GM12892 (cell line): Measurements from ENCODE around the gene ATRN.

Experiments used
- POLR2A ChIP-seq: IDR thresholded peaks from 2 replicates; pipeline ENCODE4 v1.6.1; 2011; ENCODE audit warnings: low read depth, low read length, control low read depth
- POLR2AphosphoS5 ChIP-seq: IDR thresholded peaks from 2 replicates; pipeline ENCODE4 v1.6.1; 2011; ENCODE audit warnings: low read depth, low read length, control low read depth

DNA sequence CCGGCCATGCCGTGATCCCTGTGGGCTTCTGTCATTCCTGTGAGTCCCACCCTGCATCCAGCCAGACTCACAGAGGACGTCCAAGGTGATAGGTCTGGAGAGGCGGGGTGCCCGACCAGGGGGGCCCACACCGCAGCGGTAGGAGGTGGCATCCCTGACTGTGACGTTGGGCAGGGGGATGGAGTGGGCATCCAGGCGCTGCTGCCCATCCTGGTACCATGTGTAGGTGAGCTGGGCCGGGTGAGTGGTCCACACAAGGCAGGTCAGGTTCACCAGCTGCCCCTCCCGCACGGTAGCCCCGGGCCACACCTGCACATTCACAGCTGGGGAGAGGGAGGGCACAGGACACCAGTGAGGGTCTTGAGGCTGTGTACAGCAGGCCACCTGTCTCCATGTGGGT lies 222.6 kb downstream of the ATRN start:
- TF ChIP-seq POLR2AphosphoS5: no peak
- TF ChIP-seq POLR2A: no peak
